Retinal pigment epithelial cell (primary cell): ENCODE results near the gene AGAP5.

Experiments used
- DNase-seq: peaks from one replicate; pipeline ENCODE4 v3.0.0-alpha.2; 2010; ENCODE audit warnings: low read depth
- H3K4me3 ChIP-seq: 2 replicates; pipeline ENCODE4 v1.5.1; 2011; ENCODE audit warnings: mild to moderate bottlenecking, low read length, control low read depth, moderate library complexity
- TF ChIP-seq, protein P1 (sequence below): conservative IDR thresholded peaks from 2 replicates; pipeline ENCODE4 v1.5.1; 2011; ENCODE audit warnings: low read depth, low read length, control low read depth, inconsistent platforms

AGAP5 gene

DNA sequence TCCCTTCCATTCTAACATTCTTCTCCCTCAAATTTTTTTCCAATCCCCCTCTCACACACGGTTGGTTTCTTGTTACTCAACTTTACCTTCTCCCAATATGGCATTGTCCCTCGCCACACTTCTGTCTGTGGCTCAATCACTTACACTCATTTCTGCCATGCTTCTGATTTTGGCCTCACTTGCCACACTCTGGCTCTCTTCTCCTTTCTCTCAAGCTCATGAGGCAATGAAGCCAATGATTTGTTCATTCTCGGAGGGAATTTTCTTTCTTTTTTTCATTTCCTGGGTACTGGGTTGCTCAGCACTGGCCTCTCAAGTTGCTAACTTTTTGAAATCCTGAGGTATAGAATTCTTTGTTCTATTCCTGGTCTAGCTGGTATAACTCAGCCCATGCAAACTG, 52.7 kb downstream of the AGAP5 start:
- DNase-seq: no peak
- TF ChIP-seq, protein P1, sequence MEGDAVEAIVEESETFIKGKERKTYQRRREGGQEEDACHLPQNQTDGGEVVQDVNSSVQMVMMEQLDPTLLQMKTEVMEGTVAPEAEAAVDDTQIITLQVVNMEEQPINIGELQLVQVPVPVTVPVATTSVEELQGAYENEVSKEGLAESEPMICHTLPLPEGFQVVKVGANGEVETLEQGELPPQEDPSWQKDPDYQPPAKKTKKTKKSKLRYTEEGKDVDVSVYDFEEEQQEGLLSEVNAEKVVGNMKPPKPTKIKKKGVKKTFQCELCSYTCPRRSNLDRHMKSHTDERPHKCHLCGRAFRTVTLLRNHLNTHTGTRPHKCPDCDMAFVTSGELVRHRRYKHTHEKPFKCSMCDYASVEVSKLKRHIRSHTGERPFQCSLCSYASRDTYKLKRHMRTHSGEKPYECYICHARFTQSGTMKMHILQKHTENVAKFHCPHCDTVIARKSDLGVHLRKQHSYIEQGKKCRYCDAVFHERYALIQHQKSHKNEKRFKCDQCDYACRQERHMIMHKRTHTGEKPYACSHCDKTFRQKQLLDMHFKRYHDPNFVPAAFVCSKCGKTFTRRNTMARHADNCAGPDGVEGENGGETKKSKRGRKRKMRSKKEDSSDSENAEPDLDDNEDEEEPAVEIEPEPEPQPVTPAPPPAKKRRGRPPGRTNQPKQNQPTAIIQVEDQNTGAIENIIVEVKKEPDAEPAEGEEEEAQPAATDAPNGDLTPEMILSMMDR: no peak
- H3K4me3 ChIP-seq: no peak overlapping the region

DNA sequence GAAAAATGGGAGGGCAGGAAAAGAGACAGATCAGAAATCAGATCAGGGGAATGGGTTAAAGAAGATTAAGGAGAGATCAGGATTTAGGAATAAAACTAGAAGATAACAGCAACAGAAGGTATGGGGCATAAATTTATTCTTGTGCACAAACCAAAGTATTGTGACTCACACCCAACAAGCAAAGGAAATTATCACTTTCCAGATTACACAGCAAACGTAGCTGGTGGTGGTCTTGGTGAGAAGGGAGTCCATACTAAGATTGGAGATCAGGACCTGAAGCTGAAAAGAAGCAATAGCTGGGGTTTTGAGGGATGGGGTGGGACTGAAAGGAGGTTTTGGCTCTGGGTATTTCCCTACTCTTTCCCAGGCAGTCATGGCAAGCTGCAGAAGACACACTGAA, 53.1 kb downstream of the AGAP5 start:
- TF ChIP-seq, protein P1: no peak
- DNase-seq: no peak
- no peak overlapping the region for H3K4me3 ChIP-seq

DNA sequence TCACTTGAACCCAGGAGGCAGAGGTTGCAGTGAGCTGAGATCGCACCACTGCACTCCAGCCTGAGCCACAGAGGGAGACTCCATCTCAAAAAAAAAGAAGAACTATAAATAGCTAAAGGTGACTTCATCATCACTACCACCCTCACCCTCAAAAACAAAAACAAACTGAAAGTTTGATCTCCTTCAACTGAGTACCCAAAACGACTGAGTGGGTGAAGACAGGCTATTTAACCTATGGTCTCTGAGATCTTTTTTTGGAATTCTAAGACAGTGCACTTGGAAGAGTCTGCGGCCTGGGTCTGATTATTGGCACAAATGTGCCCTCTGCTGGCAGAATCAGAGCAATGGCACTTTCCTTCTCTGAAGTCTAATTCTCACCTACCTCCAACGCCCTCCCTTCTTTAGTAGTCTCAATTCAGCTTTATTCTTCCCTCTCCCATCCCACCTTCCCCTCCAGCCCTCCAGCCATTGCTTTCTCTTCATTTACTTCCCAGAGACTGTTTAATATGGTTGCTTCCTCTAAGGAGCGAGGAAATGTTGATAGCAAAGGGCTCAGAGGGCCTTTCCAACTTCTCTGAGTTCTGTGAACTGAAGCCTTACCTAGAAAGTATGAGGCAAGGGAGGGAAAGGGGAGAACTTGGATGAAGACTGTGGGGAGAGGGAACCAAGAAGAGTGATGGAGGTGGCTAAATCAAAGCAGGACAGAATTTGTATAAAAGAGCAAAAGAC, 53.7 kb downstream of the AGAP5 start:
- TF ChIP-seq, protein P1: peak; percentile 84
- DNase-seq: no peak
- H3K4me3 ChIP-seq: no peak overlapping the region

DNA sequence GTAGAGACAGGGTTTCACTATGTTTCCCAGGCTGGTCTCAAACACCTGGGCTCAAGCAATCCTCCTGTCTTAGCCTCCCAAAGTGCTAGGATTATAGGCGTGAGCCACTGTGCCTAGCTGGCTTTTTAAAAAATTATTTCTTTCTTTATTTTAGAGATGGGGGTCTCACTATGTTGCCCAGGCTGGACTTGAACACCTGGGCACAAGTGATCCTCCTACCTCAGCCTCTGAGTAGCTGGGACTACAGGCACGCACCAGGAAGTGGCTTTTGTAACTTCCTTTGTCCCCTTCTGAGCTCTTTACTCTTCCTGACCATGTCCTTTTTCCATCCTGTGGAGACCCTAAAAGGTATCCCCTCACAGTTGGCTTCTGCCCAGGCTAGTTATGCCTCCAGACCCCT, 54.5 kb downstream of the AGAP5 start:
- TF ChIP-seq, protein P1: no peak
- no peak overlapping the region for H3K4me3 ChIP-seq
- DNase-seq: no peak

DNA sequence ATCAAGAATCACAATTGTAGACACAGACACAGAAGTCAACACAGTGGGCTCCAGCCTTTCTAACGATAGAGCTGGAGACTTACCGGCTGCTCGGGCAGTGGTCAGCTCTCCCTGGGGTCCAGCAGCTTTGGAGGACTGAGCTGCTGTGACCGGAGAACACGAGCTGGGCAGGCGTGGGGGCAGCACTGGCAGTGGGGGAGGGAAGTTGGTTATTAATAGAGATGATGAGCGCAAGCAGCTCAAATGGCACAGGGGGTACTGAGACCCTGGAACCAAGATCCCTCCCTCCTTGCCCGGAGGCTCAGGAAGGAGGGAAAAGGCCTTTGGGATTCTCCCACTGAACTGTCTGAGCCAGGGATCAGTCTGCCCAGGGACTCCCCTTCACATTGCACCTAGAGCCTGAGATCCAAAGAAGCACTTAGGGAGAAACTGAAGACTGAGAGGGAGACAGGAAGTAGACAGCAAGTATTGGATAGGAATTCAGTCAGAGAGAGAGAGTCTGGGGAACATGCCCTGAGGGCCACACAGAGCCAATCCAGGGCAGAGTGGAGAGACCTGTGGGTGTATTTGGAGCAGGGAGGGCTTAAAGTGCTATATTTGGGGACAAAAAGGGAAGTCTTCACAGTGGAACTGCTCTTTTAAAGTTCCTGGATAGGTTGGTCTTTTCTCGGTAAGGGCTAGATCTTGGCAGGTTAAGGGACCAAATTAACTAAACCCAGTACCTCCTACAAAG, 56.4 kb downstream of the AGAP5 start, which contains the start of gene MYOZ1:
Gene MYOZ1 (minus strand): TSS at position 147 of the 733 bp plus-strand sequence. CDS start 1,457 bp downstream, outside the sequence.
- no peak for DNase-seq
- TF ChIP-seq, protein P1: no peak
- H3K4me3 ChIP-seq: no peak within 1 kb of the TSS

DNA sequence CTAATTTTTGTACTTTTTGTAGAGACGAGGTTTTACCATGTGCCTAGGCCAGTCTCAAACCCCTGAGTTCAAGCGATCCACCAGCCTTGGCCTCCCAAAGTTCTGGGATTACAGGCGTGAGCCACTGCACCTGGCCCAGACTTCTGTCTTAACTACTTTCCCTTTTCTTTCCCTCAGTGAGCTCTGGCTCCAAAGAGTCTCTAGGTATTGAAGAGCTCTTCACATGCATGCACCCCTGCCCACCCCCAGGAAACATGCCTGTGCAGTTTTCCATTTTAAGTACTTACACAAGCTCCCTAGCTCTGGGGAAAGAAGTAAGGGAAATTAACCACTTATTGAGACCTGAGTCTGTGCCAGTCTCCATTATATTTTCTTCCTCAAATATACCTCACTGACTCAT, 58.6 kb downstream of the AGAP5 start:
- no peak for DNase-seq
- H3K4me3 ChIP-seq: no peak overlapping the region
- TF ChIP-seq, protein P1: no peak
